NB4 (cell line): ENCODE results near the gene ATG2B.
"Not testable (repeated sequence)": the region's sequence is repeated elsewhere in the genome, so short reads cannot be mapped to it uniquely, and the experiment has no call there.

Experiments
- DNase-seq: peaks from one replicate; pipeline ENCODE4 v3.0.0; 2010; ENCODE audit warnings: low read depth
- H3K4me3 ChIP-seq: one replicate; pipeline ENCODE4 v1.5.1; 2011; ENCODE audit warnings: mild to moderate bottlenecking, low read depth, low read length, moderate library complexity
- CTCF ChIP-seq: IDR thresholded peaks from one replicate; pipeline ENCODE4 v1.5.1; 2012; ENCODE audit warnings: low read depth, low read length
- MAX ChIP-seq: IDR thresholded peaks from 2 replicates; pipeline ENCODE4 v1.6.1; 2011; ENCODE audit warnings: low read depth, low read length
- MYC ChIP-seq: IDR thresholded peaks from 2 replicates; pipeline ENCODE4 v1.6.1; 2011; ENCODE audit warnings: low read depth, low read length
- POLR2A ChIP-seq: IDR thresholded peaks from 2 replicates; pipeline ENCODE4 v1.6.1; 2011; ENCODE audit warnings: mild to moderate bottlenecking; ENCODE audit not compliant: insufficient read length; ENCODE audit errors: extremely low read depth

Gene ATG2B

GRCh38 chr14:96357216-96357615, 5.9 kb downstream of the ATG2B start:
- no peak overlapping the region for H3K4me3 ChIP-seq
- TF ChIP-seq MAX (no peak), MYC (no peak), CTCF (no peak), POLR2A (no peak)
- DNase-seq: no peak

GRCh38 chr14:96354246-96354645, 8.9 kb downstream of the ATG2B start:
- no peak overlapping the region for H3K4me3 ChIP-seq
- no peak for DNase-seq
- TF ChIP-seq POLR2A: no peak
- TF ChIP-seq MYC: no peak
- no peak for TF ChIP-seq MAX
- TF ChIP-seq CTCF: no peak

- DNase-seq: no peak
- no peak for TF ChIP-seq MAX
- TF ChIP-seq CTCF: no peak
- TF ChIP-seq POLR2A: no peak
- no peak for TF ChIP-seq MYC
- H3K4me3 ChIP-seq: no peak overlapping the region
These were observed 10.4 kb downstream of the ATG2B start for GRCh38 chr14:96352708-96353107.

- no peak for DNase-seq
- TF ChIP-seq CTCF (no peak), MAX (no peak), POLR2A (no peak), MYC (no peak)
- H3K4me3 ChIP-seq: no peak overlapping the region
These were observed 11.2 kb downstream of the ATG2B start for GRCh38 chr14:96351986-96352385.

- TF ChIP-seq MYC (no peak), MAX (no peak), CTCF (no peak), POLR2A (no peak)
- no peak for DNase-seq
- H3K4me3 ChIP-seq: no peak overlapping the region
These were observed 13.7 kb downstream of the ATG2B start for GRCh38 chr14:96349286-96350075.

GRCh38 chr14:96347957-96348356, 15.2 kb downstream of the ATG2B start:
- not testable (repeated sequence) for H3K4me3 ChIP-seq, DNase-seq
